H9 (cell line): ENCODE data around the gene KLHL22. TPM values are rescaled to one million over a fixed set of nuclear protein-coding genes. Genes with fewer than 3 reads are reported as not detected.

Experiments
- DNase-seq: peaks from one replicate; pipeline ENCODE4 v3.0.0-alpha.2; 2017
- H2AFZ ChIP-seq: one replicate; pipeline ENCODE4 v1.6.1; 2013; ENCODE audit warnings: mild to moderate bottlenecking, low read length, control low read depth, moderate library complexity
- H2AK5ac ChIP-seq: 2 replicates; pipeline ENCODE4 v1.6.1; 2013; ENCODE audit warnings: low read length, control low read depth, mixed read lengths; ENCODE audit not compliant: insufficient read length
- H2BK120ac ChIP-seq: one replicate; pipeline ENCODE4 v1.6.1; 2013; ENCODE audit warnings: low read depth, mild to moderate bottlenecking, low read length, control low read depth, inconsistent platforms; ENCODE audit not compliant: poor library complexity, severe bottlenecking
- H2BK12ac ChIP-seq: 2 replicates; pipeline ENCODE4 v1.6.1; 2013; ENCODE audit warnings: low read length, control low read depth, mixed read lengths, low read depth; ENCODE audit not compliant: insufficient read length
- H2BK15ac ChIP-seq: 2 replicates; pipeline ENCODE4 v1.6.1; 2013; ENCODE audit warnings: low read depth, low read length, control low read depth
- H2BK20ac ChIP-seq: one replicate; pipeline ENCODE4 v1.6.1; 2013; ENCODE audit warnings: low read depth, mild to moderate bottlenecking, low read length, control low read depth, inconsistent platforms; ENCODE audit not compliant: poor library complexity, severe bottlenecking
- H2BK5ac ChIP-seq: 2 replicates; pipeline ENCODE4 v1.6.1; 2013; ENCODE audit warnings: low read length, control low read depth, mixed read lengths; ENCODE audit not compliant: insufficient read length
- H3K14ac ChIP-seq: 2 replicates; pipeline ENCODE4 v1.6.1; 2013; ENCODE audit warnings: low read length, control low read depth; ENCODE audit not compliant: insufficient read depth
- H3K18ac ChIP-seq: 2 replicates; pipeline ENCODE4 v1.6.1; 2013; ENCODE audit warnings: low read depth, mild to moderate bottlenecking, mixed read lengths, low read length, control low read depth; ENCODE audit not compliant: insufficient read length
- H3K23ac ChIP-seq: 2 replicates; pipeline ENCODE4 v1.6.1; 2013; ENCODE audit warnings: low read length, control low read depth, mixed read lengths, low read depth; ENCODE audit not compliant: insufficient read length
- H3K23me2 ChIP-seq: 2 replicates; pipeline ENCODE4 v1.6.1; 2013; ENCODE audit warnings: low read depth, mild to moderate bottlenecking, mixed read lengths, low read length, control low read depth; ENCODE audit not compliant: insufficient read length, poor library complexity, severe bottlenecking
- H3K27ac ChIP-seq: 2 replicates; pipeline ENCODE4 v1.5.1; 2013; ENCODE audit warnings: low read length, control low read depth, mixed read lengths, low read depth; ENCODE audit not compliant: insufficient read length
- H3K27me3 ChIP-seq: 2 replicates; pipeline ENCODE4 v1.6.1; 2013; ENCODE audit warnings: low read length, control low read depth, inconsistent platforms; ENCODE audit not compliant: insufficient read depth
- H3K4ac ChIP-seq: 2 replicates; pipeline ENCODE4 v1.6.1; 2013; ENCODE audit warnings: low read depth, mild to moderate bottlenecking, control low read depth, inconsistent platforms, low read length, moderate library complexity
- H3K4me1 ChIP-seq: 2 replicates; pipeline ENCODE4 v1.6.1; 2013; ENCODE audit warnings: low read length, control low read depth, inconsistent platforms; ENCODE audit not compliant: insufficient read depth
- H3K4me2 ChIP-seq: 2 replicates; pipeline ENCODE4 v1.6.1; 2013; ENCODE audit warnings: low read length, control low read depth, mixed read lengths; ENCODE audit not compliant: insufficient read length, insufficient read depth
- H3K56ac ChIP-seq: 2 replicates; pipeline ENCODE4 v1.6.1; 2013; ENCODE audit warnings: low read depth, mild to moderate bottlenecking, mixed read lengths, low read length, control low read depth; ENCODE audit not compliant: insufficient read length
- H3K79me1 ChIP-seq: 2 replicates; pipeline ENCODE4 v1.6.1; 2013; ENCODE audit warnings: low read depth, mild to moderate bottlenecking, moderate library complexity, low read length, control low read depth, inconsistent platforms; ENCODE audit not compliant: insufficient read depth, poor library complexity, severe bottlenecking
- H3K79me2 ChIP-seq: 2 replicates; pipeline ENCODE4 v1.6.1; 2013; ENCODE audit warnings: low read length, control low read depth, inconsistent platforms; ENCODE audit not compliant: insufficient read depth
- H3K9ac ChIP-seq: 2 replicates; pipeline ENCODE4 v1.6.1; 2013; ENCODE audit warnings: low read length, control low read depth, mixed read lengths; ENCODE audit not compliant: insufficient read length; ENCODE audit errors: extremely low read depth
- H3K9me3 ChIP-seq: one replicate; pipeline ENCODE4 v1.6.1; 2013; ENCODE audit warnings: low read depth, low read length, inconsistent platforms; ENCODE audit not compliant: control insufficient read depth
- H3T11ph ChIP-seq: one replicate; pipeline ENCODE4 v1.6.1; 2013; ENCODE audit warnings: mild to moderate bottlenecking, low read length, control low read depth, inconsistent platforms
- H4K20me1 ChIP-seq: one replicate; pipeline ENCODE4 v1.6.1; 2013; ENCODE audit not compliant: control insufficient read depth, insufficient read length, insufficient read depth
- H4K5ac ChIP-seq: 2 replicates; pipeline ENCODE4 v1.6.1; 2013; ENCODE audit warnings: low read depth, mild to moderate bottlenecking, mixed read lengths, low read length, control low read depth; ENCODE audit not compliant: insufficient read length
- H4K8ac ChIP-seq: replicated peaks from 2 replicates; pipeline ENCODE4 v1.6.1; 2013; ENCODE audit warnings: low read length, control low read depth, mixed read lengths, low read depth; ENCODE audit not compliant: insufficient read length
- H4K91ac ChIP-seq: 2 replicates; pipeline ENCODE4 v1.6.1; 2013; ENCODE audit warnings: low read depth, mild to moderate bottlenecking, moderate library complexity, mixed read lengths, low read length, control low read depth; ENCODE audit not compliant: insufficient read length
- H3K27ac Mint-ChIP-seq, 3 experiments: 2 replicates in 2 of 3; 3 replicates in 1 of 3; pipeline ENCODE4 v1.8.0; 2020 to 2021; ENCODE audit warnings: mixed read lengths in 3 of 3, mild to moderate bottlenecking in 1 of 3, moderate library complexity in 1 of 3
- H3K27me3 Mint-ChIP-seq: 2 replicates; pipeline ENCODE4 v1.8.0; 2021; ENCODE audit warnings: low read depth, mild to moderate bottlenecking, moderate library complexity, mixed read lengths
- H3K36me3 Mint-ChIP-seq, 3 experiments: 2 replicates in 2 of 3; 3 replicates in 1 of 3; pipeline ENCODE4 v1.8.0; 2020 to 2021; ENCODE audit warnings: low read depth in 3 of 3, mixed read lengths in 3 of 3; ENCODE audit not compliant: insufficient read depth in 1 of 3
- H3K4me1 Mint-ChIP-seq, 2 experiments: 2 replicates each; pipeline ENCODE4 v1.8.0; 2020; ENCODE audit warnings: mixed read lengths in 2 of 2
- H3K4me3 Mint-ChIP-seq, 2 experiments: 2 replicates in 1 of 2; 3 replicates in 1 of 2; pipeline ENCODE4 v1.8.0; 2020 to 2021; ENCODE audit warnings: mild to moderate bottlenecking in 2 of 2, mixed read lengths in 2 of 2, moderate library complexity in 1 of 2
- H3K9me3 Mint-ChIP-seq, 2 experiments: 2 replicates in 1 of 2; 3 replicates in 1 of 2; pipeline ENCODE4 v1.8.0; 2020; ENCODE audit warnings: mild to moderate bottlenecking in 2 of 2, mixed read lengths in 2 of 2, moderate library complexity in 1 of 2
- CTCF ChIP-seq: fragments of 200-600 bp; sonication (generic); conservative IDR thresholded peaks from 3 replicates; pipeline ENCODE4 v1.8.0; 2021; ENCODE audit warnings: antibody characterized with exemption, mild to moderate bottlenecking
- WGBS: extraction: QIAGEN DNeasy Blood & Tissue Kit; methylation state at CpG from one replicate; pipeline ENCODE4 v1.1.7; 2013; ENCODE audit warnings: missing lambda C conversion rate, low lambda C conversion rate, mixed read lengths; ENCODE audit not compliant: insufficient read length; ENCODE audit errors: extremely low coverage; 5-methylcytosine and 5-hydroxymethylcytosine counted together
- total RNA-seq: library from RNA; stranded (reverse); gene quantifications from 2 replicates; pipeline ENCODE4 v1.2.1, GENCODE V29; 2021

The KLHL22 gene
- total RNA-seq, 1 experiment from 2014 or later: 11.9 TPM

- Mint-ChIP-seq H3K27me3 (peaks cover 2% of the 10 kb centered on the region), H3K36me3 (peaks cover 10 to 24% (median 22%) of the 10 kb centered on the region in 3 experiments), H3K4me1 (peaks cover 20 to 22% of the 10 kb centered on the region in 2 experiments), H3K27ac (no peak overlapping the region), H3K4me3 (no peak overlapping the region; a peak in 1 of 5 replicates), H3K9me3 (no peaks in the 10 kb centered on the region)
- no peak overlapping the region for H3K9ac ChIP-seq
- peaks cover 2% of the 10 kb centered on the region for H3K79me1 ChIP-seq
- no peak overlapping the region for H3K4me2 ChIP-seq
- H2AK5ac ChIP-seq: no peak overlapping the region
- no peaks in the 10 kb centered on the region for H3K27me3 ChIP-seq
- H2BK20ac ChIP-seq: no peak overlapping the region
- H3K4ac ChIP-seq: no peak overlapping the region
- peaks cover 4% of the 10 kb centered on the region for H3K23me2 ChIP-seq
- no peak overlapping the region for H2AFZ ChIP-seq
- H3K18ac ChIP-seq: no peak overlapping the region
- no peaks in the 10 kb centered on the region for H3K9me3 ChIP-seq
- no peak overlapping the region for H3K56ac ChIP-seq
- H2BK120ac ChIP-seq: no peak overlapping the region
- H4K91ac ChIP-seq: no peak overlapping the region
- no CpG with 5 or more reads among the region's 1 CpG for WGBS
- H4K5ac ChIP-seq: no peak overlapping the region
- no peak overlapping the region for H4K8ac ChIP-seq
- H3K27ac ChIP-seq: no peak overlapping the region
- no peaks in the 10 kb centered on the region for H4K20me1 ChIP-seq
- no peak overlapping the region for H2BK15ac ChIP-seq
- DNase-seq: no peak
- H3K23ac ChIP-seq: no peak overlapping the region
- no peak overlapping the region for H2BK5ac ChIP-seq
- TF ChIP-seq CTCF: no peak
- H3K14ac ChIP-seq: no peak overlapping the region
- no peak overlapping the region for H3T11ph ChIP-seq
- H3K4me1 ChIP-seq: peaks cover 8% of the 10 kb centered on the region; the same call in 1 of the 2 replicates
- H2BK12ac ChIP-seq: no peak overlapping the region
- H3K79me2 ChIP-seq: peaks cover 7% of the 10 kb centered on the region; the same call in 1 of the 2 replicates
Observed at GRCh38 chr22:20396639-20397038, 99.0 kb downstream of the KLHL22 start.
